GM19240 (cell line): ENCODE results near the gene DCAF11.
"Not testable (repeated sequence)": the region's sequence is repeated elsewhere in the genome, so short reads cannot be mapped to it uniquely, and the experiment has no call there.

Experiments used
- DNase-seq: peaks from one replicate; pipeline ENCODE4 v3.0.0; 2011; ENCODE audit warnings: low spot score; ENCODE audit not compliant: insufficient read length

DCAF11 gene

DNA sequence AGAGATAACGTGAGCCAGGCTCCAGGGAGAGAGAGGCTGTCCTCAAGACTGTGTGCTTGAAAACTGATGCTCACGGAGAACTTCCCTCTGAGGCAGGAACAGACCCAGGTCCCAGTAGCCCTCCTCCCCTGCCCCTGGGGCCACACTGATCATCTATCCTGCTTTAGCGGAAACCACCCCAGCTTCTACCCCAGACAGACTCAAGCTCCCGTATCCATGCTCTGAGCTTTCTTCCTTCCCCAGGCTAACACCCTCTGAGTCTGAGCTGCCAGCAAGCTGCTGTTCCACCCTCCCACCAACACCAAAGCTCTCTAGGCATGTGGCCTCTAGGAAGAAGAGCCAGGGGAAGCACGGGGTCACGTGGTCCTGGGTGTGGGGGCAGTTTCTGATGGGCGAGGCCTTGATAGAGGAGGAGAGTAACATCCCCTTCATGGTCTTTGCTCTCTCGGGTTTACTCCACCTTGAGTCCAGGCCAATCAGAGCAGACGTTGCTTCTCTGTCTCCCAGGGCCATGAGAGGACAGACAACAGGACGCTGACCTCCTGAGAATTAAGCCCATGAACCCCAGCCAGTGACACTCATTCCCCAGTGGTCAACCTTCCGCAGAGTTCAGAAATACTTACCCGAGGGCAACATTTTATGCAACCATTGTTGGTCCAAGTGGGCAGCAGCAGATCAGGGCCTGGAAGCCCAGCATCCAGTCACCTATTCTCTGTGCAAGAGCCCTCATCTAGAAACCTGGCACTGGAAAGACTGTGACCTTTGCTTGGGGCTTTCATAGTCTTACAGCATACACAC is 19.1 kb upstream of the DCAF11 start:
- peak; percentile 97 for DNase-seq

DNA sequence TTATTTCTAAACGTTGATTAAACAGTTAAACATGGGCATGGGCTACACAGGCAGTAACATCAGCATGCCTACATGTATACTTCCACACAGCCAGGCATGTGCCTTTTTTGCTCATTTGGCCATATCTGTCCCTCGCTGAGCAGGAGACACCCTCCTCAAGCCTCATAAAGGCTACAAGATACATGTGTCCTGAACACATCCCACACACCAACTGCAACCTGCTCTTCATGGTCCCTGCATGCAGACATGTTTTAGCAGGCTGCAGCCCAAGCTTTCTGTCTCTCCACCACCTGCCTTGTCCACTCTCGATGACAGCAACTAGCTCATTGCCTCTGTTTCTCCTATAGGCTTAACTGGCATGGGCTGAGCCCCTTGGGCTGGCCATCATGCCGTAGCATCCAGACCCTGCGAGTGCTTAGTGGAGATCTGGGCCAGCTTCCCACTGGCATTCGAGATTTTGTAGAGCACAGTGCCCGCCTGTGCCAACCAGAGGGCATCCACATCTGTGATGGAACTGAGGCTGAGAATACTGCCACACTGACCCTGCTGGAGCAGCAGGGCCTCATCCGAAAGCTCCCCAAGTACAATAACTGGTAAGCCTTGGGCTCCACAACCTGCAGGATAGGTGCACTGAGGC is 17.9 kb upstream of the DCAF11 start:
- no peak for DNase-seq

DNA sequence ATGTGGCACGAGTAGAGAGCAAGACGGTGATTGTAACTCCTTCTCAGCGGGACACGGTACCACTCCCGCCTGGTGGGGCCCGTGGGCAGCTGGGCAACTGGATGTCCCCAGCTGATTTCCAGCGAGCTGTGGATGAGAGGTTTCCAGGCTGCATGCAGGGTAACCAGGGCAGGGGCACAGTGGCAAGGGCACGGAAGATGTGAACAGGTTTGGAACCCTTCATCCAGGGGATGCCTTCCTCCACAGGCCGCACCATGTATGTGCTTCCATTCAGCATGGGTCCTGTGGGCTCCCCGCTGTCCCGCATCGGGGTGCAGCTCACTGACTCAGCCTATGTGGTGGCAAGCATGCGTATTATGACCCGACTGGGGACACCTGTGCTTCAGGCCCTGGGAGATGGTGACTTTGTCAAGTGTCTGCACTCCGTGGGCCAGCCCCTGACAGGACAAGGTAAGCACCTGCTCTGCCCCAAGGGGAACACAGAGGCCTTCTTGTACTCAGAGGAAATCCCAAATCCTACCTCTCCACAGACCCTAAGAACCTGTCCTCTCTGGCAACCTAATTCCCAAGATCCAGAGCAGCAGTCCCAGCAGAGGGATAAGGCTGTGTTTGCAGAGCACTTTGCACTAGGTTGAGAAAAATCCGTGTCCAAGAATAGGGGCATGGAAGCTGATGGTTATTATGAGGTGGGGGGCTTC is 16.2 kb upstream of the DCAF11 start:
- DNase-seq: no peak

DNA sequence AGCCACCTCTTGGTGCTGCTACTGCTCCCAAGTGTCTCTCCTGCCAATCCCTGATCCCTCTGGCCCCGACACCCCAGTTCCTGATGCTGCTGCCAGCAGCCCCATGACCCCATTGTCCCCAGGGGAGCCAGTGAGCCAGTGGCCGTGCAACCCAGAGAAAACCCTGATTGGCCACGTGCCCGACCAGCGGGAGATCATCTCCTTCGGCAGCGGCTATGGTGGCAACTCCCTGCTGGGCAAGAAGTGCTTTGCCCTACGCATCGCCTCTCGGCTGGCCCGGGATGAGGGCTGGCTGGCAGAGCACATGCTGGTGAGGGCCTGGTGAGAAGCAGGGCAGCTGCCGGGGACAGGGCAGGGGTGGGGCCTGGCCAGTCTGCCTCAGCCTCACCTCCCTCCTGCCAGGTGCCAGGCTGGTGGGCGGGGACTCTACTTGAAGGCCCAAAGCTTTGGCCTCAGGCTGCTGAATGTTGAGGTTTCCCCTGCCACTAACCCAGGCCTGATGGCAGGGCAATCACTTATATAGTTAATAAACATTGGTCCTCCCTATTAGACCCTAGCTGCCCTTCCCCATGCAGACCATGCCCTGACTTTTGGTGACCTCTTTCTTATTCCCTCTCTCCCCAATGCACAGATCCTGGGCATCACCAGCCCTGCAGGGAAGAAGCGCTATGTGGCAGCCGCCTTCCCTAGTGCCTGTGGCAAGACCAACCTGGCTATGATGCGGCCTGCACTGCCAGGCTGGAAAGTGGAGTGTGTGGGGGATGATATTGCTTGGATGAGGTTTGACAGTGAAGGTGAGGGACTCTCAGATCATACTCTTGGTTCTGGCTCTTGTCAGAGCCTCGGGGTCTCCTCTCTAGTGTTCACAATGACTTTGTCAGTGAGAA is 15.4 kb upstream of the DCAF11 start:
- DNase-seq: no peak

DNA sequence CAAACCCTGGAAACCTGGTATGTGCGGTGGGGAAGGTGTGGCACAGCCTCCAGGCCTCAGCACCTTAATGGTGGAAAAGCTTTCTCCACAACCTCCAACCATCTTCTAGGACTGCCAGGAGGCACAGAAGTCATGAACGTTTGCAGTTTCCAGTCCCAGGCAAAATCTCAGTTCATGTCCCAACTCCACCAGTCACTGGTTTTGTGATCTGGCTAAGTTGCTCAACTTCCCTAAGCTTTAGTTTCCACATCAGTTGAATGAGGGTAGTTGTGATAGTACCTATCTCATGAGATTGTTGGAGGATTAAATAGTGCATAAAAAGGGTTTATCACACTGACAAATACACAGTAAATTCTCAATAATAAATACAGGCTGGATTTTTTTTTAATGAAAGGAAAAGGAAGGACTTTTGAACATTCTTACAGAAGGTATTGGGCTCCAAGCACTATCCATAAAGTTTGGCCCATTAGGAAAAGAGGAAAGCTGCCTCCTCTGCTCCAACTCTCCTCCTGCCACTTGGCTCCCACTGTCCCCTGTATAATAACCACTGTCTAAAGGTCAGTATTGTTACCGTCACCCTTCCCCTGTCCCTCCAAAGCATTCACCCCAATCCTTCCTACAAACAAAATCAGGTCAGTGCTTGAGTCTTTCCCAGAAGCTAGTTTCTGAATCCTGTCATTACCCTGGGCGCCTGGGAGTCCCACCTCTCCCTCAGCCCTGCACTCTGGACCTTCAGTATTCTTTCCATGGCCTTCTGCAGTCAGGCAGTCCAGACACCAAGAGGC is 14.2 kb upstream of the DCAF11 start:
- DNase-seq: no peak

DNA sequence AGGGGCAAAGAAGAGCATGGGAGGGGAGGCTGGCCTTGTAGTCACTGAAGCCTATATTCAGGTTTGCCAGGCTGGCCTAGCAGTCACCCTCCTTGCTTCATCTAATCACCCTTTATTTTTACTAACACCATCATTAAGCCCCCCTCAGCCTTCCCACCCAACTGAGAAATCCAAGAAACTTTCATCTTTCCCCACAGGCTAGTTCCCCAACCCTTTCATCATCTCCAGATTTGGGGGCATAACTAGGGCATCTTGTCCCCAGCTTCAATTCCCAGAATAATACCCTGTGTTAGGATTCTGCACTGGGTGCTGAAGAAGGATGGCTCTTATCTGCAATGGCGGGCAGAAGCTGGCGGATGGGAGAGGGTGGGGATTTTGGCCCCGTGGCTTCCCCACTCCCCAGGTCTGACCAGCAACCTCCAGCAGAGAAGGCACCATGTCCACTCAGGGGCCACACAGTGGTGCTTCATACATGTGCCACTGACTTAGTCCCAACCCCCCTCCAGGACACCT is 13.5 kb upstream of the DCAF11 start:
- DNase-seq: no peak

DNA sequence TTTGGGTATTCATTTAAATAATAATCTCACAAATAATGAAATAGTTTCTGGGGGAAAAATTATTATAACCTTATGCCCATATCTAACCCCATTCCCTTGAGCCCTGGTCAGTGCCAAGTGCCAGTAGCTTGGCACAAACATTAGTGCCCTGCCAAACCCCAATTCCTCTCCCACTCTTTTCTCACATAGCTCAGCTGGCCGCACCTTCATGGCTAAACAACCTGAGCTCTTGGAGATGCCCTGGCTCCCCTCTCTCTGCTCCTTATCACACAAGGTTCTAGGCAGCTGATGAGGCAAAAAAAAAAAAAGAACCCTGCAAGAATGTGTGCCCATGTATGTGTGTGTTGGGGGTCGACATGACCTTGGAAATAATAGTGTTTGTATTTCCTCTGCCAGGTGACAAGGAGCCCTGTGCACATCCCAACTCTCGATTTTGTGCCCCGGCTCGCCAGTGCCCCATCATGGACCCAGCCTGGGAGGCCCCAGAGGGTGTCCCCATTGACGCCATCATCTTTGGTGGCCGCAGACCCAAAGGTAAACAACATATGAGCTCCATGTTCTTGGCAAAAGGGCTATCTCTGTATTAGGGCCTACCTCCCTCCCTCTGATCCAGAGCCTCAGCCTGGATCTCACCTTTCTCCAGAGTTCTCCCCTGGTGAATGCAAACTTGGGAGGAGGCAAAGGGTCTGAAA is 12.1 kb upstream of the DCAF11 start:
- DNase-seq: no peak

DNA sequence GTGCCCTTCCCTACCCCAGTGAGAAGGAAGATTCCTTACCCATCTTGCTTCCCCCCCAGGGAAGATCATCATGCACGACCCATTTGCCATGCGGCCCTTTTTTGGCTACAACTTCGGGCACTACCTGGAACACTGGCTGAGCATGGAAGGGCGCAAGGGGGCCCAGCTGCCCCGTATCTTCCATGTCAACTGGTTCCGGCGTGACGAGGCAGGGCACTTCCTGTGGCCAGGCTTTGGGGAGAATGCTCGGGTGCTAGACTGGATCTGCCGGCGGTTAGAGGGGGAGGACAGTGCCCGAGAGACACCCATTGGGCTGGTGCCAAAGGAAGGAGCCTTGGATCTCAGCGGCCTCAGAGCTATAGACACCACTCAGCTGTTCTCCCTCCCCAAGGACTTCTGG is 11.1 kb upstream of the DCAF11 start:
- DNase-seq: no peak

DNA sequence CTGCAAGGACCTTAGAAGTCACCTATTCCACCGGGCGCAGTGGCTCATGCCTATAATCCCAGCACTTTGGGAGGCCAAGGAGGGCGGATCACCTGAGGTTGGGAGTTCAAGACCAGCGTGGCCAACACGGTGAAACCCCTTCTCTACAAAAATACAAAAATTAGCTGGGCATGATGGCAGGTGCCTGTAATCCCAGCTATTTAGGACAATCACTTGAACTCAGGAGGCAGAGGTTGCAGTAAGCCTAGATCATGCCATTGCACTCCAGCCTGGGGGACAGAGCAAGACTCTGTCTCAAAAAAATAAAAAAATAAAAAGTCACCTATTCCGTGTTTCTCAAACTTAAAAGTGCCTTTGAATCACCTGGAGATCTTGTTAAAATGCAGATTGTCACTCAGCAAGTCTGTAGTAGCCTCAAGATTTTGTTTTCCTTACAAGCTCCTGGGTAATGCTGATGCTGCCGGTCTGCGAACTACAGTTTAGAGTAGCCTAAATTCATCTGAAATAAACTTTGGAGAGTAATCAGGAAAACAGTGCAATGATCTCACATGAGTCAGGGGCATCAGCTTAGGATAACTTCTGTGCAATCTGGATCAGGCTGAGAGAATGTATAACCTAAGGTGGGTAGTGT is 8.9 kb upstream of the DCAF11 start:
- not testable (repeated sequence) for DNase-seq

DNA sequence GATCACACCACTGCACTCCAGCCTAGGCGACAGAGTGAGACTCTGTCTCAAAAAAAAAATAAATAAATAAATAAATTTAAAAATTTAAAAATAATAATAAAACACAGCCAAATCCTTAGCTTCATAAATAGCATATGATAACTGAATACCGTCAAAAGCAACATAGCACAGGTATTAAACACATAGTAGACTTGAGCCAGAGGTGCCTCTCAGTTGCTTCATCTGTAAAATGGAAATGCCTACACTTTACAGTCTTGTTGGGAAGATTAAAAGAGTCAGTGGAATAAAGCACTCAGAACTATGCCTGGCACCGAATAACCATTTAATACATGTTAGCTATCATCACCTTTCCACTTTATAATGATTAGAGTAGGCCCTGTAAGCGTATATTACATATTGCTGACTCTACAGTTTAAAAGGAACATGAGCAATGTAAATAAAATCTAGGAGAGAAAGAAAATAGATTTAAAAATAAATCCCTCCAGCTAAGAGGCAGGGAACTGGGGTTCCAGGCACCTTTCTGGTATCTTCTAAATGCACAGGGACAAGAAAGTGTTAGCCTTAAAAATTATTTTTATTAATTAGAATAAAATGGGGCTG is 7.8 kb upstream of the DCAF11 start:
- no peak for DNase-seq

DNA sequence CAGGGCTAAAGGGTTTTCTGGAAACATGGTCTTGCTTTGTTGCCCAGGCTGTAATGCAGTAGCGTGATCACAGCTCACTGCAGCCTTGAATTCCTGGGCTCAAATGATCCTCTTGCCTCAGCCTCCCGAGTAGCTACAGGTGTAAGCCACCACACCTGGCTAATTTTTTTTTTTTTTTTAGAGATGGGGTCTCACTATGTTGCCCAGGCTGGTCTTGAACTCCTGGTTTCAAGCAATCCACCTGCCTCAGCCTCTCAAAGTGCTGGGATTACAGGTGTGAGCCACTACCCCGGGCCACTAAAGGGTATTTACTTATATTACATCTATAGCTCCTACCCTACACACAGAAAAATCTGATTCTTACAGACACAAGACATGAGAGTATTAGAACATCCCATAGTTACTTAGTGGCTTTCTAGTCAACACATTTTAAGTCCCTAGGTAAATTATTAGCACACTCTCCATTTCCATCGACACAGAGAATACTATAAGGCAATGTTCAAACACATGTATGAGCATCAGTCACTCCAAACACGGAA is 6.2 kb upstream of the DCAF11 start:
- DNase-seq: no peak

DNA sequence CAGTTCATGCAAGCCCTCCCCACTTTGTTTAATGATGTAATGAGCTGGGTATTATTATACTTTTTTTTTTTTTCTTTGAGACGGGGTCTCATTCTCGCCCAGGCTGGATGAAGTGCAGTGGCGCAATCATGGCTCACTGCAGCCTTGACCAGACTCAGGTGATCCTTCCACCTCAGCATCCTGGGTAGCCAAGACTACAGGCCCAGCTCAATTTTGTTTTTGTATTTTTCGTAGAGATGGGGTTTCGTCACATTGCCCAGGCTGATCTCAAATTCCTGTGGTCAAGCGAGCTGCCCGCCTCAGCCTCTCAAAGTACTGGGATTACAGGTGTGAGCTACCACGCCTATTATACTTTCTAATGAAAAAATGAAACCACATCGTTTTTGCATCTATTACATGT is 4.5 kb upstream of the DCAF11 start:
- DNase-seq: no peak

DNA sequence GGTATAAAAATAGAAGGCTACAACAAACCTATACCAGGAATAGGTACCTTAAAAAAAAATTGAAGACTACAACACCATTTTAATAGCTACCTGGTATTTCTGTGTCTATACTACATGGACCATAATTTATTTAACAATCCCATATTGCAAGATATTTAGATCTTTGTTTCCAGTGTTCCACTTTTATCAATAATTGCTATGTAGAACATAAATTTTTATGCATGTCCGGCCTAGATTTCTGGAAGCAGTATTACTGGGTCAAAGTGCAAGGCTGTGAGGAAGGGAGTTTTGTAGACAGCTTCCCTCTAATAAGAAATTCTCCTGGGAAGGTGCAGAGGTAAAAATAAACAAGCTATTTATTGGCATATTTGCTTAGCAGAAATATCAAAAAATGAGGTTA is 4.1 kb upstream of the DCAF11 start:
- DNase-seq: no peak

DNA sequence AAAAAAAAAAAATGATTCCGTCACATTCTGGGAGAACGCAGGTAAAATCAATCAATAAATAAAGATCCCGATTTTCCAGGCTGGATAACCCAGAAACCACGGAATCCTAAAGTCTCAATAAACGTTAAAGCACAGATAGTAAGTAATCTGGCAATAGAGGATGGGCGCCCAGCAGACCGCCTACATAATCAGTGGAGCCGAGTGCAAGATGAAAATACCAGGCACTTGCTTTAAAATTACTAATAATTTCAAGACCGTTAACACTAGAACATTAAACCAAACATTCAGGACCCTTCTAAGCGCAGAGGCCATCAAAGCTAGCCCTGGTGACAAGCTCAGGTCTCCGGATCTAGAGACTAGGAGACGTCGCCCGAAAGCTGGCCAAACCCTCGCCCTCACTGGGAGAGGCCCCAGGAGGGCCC is 1.2 kb upstream of the DCAF11 start:
- DNase-seq: no peak

DNA sequence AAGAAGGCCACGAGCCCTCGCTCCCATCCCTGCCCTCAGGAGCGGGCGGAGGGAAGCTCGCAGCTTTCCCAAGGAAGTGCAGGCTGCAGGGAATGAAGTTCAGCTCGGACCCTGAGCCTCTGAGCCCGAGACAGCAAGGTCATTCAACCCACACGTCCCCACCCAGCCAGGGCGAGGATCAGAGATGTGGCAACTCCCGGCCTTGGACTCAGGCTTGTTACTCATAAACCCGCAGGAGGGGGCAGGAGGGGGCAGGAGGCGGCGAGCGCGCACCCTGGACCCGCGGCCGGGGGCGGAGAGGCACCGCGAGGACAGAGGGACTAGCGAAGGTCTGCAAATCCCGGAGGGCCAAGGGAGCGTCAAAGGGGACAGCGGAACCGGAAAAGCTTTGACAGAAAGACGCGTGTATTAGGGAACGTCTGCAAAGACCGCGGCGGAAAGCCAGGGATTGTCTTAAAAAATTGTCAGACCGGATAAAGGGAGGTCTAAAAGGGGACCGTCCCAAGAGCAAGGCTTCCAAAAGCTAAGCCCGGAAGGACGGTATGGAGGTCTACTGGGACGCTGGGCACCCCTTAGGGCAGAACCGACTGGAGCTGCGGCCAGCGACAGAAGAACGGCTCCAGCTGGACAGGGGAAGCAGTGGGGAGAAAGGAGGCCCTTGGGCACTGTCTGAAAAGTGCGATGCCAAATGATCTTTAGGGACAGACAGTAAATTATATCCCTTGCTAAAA is 611 bp upstream of the DCAF11 start:
- DNase-seq: peak; percentile 46

DNA sequence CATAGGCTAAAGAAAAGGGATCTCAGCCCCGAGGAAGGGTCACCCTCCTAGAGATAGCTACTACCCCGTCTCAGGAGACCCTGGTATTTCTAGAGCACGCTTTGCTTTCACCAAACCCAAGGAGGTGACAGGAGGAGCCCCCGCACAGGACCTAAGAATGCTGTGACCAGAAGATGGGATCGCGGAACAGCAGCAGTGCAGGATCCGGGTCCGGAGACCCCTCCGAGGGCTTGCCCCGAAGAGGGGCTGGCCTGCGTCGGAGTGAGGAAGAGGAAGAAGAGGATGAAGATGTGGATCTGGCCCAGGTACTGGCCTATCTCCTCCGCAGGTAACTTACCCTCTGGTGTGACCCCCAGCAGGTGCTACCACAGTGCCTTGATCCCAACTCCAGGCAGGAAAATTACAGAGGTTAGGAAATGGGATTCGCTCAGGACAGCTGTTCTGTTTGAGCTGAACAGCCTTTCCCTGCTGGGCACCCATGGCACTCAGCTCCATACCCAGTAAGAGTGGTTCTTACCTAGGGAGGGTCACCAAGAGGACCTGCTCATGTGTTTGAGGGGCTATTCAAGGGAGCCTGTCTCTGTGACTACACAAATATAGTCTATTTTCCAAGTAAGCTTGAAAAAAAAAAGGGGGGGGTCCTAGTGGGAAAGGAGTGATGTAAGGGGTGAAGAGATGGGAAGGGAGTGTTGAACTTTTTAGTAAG is 998 bp downstream of the DCAF11 start:
- no peak for DNase-seq

DNA sequence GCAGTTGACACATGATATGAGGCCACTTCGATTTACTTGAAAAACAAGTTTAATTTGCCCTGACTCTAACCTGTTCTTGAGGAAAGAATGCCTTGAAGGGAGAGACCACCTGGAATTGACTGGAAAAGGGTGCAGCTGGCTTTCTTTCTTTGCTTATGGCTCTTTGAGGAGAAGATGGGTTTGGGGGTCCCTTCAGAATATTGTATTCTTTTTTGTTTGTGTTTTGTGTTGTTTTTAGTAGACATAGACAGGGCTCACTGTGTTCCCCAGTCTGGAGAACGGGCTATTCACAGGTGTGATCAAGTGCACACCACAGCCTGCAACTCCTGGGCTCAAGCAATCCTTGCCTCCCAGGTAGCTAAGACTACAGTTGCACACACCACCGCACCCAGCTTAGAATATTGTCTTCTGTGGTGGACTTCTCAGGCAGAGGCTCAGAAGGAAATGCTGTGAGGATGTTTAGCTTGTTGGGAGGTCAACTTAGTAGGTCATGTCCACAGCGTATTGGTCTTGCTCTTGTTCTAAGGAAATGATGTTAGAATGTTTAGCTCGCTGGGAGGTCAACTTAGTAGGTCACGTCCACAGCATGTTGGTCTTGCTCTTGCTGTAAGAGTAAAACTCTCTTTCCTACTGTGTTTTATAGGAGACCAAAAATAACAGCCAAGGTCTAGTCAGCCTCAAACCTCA is 1.7 kb downstream of the DCAF11 start:
- no peak for DNase-seq
